ENCODE results near the gene FANCE.

The FANCE gene

DNA sequence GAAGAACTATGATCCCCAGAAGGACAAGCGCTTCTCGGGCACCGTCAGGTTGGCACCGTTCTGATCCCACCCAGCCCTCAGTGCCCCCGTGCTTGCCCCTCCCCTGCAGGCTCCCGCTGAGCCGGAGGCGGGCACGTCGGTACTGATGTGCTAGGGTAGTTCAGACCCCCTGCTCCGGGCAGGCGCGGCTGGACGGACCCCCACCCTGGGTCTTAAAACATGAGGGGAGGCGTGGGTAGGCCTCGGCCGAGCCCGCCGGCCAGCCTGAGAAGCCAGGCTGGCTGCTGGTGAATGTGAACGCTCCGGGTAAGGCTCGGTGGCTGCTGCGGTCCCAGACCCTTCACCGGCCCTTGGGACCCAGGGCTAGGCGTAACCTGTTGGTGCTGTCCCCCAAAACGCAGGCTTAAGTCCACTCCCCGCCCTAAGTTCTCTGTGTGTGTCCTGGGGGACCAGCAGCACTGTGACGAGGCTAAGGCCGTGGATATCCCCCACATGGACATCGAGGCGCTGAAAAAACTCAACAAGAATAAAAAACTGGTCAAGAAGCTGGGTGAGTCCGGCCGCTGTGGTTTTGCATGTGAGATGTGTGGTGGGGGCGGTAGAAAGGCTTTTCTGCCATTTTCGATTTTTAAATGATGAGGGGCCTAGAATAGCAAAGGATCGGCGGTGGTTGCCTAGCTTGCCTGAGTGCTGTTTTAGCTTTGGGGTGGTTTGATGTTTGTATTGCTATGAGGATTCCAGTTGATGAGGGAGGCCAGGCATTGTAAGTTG lies 17.0 kb downstream of the FANCE start:
- no peak for DNase-seq

DNA sequence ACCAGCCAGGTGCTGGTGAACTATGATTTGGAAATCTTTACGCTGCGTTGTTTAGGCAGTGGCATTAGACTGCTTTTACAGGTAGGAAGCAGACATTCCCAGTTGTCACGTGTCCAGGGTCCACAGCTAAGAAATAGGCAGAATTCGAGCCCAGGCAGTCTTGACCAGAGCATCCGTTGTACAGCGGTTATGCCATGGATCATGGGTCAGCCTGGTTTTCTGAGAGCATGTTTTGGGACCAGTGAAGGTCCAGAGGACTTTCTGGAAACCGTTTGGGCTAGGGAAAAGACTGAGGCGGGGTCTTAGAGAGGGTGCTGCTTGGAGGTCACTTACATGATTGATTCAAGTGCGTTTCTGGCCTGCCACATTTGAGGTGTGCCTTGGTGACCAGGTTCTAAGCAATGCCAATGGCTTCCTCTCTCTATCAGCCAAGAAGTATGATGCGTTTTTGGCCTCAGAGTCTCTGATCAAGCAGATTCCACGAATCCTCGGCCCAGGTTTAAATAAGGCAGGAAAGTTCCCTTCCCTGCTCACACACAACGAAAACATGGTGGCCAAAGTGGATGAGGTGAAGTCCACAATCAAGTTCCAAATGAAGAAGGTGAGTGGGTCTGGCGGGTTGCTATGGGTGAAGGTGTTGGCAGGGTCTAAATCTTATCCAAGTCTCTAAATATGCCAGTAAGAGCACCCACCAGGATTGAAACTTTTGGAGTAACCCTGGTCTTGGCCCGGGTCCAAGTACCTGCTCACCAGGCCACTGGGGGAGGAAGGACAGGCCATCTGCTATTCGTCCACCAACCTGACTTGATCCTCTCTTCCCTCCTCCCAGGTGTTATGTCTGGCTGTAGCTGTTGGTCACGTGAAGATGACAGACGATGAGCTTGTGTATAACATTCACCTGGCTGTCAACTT lies 17.9 kb downstream of the FANCE start:
- peak in 1 of 2 experiments; percentile 28 for DNase-seq

DNA sequence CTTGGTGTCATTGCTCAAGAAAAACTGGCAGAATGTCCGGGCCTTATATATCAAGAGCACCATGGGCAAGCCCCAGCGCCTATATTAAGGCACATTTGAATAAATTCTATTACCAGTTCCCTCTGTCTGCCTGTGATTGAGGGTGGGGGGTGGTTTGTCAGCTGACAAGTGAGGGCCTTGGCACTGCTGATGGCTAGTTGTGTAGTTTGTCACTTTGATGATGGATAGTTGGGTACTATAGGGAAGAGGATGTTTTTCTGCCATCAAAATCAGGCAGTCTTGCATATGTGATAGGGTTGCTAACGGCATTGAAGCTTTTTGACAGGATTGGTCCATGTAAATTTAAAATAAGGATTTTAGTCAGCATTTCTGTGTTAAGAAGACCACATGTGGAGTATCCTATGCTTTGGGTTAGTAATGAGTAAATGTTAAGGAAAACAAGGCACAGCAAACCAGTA lies 18.6 kb downstream of the FANCE start:
- no peak for DNase-seq

DNA sequence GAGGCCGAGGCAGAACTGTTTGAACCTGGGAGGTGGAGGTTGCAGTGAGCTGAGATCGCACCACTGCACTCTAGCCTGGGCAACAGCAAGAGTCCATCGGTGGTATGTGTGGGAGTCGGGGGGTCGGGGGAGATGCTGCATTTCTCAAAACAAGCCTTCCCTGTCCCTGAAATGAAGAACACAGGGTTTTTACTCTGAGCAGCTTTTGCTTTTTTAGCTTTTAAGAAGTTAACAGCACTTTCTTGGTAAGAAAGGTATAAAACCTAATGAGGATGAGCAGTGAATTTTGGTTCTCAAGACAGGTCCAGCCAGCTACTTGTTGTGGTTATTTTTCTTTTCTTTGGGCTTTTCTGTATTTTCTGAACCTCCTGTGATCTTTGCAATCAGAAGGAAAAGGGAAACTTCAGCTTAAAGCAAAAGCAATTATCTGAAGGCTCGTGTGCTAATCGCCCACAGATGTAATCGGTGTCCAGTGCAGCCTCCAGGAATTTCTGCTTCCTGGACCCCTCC lies 19.8 kb downstream of the FANCE start:
- DNase-seq: no peak

DNA sequence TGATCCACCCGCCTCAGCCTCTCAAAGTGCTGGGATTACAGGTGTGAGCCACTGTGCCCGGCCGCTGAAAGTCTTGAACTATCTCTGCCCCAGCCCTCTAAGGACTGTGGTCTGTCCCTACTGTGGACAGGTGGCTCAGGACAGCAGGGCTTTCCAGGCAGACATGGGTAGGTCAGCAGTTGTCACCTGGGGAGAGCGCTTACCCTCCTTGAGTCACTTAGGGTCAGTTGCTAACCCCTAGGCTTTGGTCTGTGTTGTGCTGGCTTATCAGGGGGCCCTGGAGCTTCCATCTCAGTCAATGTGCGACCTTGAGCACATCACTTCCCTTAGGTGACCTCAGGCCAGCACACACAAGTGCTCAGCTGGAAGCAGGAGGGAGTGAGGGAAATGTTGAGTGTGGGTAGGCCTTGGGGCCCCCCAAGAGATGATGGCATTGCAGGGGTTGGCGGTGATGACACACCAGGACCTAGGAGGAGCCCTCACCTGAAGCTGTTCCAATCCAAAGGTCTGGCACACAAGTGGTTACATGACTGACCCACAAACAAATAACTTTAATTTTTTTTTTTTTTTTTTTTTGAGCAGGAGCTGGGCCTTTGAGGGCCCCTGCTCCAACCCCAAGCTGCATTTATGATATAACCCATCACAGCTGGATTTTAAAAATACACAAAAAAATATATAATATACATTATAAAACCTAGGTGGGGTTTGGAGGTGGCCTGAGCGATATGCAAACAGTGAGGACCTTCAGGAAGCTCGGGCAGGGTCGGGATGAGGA lies 21.1 kb downstream of the FANCE start:
- DNase-seq: no peak

DNA sequence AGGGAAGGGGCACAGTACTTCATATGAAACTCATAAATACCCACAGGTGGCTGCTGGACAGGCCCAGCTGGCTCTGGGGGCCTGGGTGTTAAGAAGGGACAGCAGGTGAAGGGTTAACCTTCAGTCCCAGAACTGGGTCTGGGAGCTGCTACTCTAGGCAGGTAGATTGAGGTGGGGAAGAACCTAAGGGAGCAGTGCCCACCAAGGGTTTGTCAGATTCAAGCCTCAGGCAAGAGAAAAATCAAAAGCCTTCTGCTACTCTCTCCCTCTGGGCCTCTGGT lies 21.7 kb downstream of the FANCE start:
- DNase-seq: no peak

DNA sequence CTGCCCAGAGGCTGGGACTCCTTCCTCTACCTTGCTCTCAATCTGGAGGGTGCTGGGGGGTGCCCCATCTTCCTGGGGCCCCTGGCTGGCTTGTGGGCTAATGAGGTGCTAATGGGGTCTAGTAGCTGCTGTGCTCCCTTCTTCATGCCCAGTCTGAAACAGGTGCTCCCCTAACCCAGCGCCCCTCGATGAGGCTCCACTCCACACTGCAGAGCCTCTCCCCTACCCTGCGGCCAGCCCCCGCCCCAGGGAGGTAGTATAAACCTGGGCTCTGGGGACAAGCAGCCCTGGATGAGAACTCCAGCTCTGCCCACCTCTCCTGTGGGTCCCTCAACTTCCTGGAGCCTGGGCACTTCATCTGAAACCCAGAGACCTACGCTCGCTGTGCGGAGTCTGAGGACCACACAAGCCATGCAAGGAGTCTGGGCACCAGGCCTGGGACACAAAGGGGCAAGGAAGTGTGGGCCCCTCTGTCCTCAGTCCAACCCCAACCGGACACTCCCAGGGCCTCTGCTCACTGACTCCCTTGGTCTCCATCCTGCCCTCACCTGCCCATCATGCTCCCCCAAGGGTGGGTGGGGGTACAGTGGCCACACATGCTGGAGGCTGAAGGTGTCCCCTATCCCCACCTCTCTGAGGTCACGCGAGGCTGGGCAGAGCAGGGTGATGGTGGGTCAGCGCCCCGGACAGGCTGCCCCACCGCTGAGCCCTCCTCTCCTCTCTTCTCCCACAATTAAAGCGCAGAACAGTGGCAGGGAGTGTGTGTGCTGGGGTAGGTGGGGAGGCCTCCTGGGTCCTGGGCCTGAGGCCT lies 22.2 kb downstream of the FANCE start:
- no peak for DNase-seq

DNA sequence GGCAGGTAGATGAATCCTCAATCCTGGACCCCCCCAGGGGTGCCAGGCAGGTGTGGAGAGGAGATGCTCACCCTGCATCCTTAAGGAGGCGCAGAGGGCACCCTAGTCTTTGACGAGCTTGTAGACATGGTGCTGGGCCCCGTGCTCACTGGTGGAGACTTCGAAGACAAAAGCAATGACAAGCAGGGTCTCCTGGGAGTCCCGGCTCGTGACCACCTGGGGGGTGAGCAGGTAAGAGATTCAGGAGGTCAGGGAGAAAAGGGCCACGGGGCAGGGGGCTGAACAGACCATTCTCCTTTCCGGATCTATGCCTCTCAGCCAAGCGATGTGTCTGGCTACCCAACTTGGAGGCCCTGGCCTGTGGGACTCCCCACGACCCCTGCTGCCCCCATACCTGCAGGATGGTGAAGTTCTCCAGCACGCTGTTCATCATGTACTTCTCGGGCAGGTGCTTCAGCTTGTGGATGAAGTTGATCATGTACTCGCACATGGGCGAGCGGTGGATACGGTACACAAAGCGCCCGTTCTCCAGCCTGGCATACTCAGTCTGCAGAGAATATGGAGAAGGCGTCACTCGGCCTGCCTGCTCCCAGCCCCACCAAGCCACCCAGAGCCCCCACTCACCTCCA lies 22.9 kb downstream of the FANCE start:
- no peak for DNase-seq

DNA sequence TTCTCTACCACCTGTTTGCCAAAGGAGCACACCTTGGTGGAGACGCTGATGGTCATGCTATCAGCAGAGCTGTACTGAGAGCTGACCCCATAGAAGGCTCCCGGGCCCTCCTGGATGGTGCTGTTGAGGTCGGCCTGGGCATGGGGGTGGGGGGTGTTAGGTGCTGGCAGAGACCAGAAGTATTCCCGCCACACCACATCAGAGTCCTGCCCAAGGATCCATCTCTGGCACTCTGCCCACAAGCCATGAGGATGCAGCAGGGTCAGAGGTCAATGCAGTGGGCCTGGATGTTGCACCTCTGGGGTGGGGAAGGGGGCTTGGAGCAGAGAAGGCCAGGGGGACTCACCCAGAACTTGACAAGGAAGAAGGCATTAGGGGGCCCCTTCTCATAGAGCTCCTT lies 23.4 kb downstream of the FANCE start:
- no peak for DNase-seq

DNA sequence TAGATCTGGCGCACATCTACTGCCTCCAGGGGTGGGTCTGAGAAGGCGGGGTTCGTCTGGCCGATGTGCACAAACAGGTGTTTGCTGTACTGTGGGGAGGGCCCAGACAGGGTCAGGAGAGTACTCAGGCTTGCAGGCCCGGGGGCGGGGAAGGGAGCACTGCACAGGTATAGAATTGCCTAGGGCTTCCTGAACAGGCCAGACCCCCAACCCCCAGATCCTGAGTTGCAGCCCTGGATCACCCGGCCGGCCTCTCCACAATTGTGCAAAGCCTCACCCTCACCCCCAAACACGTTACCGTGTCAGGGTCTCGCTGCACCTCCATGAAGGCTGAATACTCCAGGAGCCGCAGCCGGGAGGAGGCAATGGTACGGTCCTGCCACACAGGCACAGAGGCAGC lies 23.9 kb downstream of the FANCE start:
- no peak for DNase-seq

DNA sequence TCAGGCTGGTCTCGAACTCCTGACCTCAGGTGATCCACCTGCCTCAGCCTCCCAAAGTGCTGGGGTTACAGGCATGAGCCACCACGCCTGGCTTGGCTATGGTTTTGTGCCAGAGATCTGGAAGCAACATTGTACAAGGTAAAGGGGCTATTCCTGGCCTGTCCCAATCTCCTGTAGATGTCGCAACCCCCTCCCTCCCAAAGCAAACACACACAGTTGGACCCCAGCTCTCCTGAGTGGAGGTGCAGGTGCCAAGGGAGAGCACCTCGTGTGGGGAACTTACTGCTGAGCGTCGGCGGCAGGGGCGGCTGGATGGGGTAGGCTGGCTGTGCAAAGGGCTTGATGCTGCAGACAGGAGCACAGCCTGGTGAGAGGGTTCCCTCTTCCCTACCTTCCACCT lies 24.9 kb downstream of the FANCE start:
- no peak for DNase-seq

DNA sequence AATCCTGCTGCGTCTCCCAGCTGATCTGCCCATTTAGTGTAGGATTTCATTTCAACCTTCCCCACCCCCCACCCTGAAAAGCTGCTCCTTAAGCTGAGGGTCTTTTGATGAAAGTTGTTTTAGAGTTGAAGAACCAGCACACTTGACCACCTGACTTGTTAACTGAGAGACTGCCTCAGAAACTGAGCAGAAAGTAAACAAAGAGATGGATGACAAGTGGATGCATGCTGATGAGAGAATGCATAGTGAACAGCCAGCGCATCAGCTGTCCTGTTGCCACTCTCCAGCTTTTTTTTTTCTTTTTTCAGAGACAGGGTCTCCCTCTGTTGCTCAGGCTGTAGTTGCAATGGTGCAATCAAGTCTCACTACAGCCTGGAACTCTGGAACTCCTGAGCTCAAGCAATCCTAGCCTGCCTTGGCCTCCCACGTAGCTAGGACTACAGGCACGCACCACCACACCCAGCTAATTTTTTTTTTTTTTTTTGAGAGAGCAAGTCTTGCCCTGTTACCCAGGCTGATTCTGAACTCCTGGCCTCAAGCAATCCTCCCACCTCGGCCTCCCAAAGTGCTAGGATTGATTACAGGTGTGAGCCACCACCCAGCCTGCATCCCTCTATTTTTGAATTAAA lies 25.5 kb downstream of the FANCE start:
- no peak for DNase-seq

DNA sequence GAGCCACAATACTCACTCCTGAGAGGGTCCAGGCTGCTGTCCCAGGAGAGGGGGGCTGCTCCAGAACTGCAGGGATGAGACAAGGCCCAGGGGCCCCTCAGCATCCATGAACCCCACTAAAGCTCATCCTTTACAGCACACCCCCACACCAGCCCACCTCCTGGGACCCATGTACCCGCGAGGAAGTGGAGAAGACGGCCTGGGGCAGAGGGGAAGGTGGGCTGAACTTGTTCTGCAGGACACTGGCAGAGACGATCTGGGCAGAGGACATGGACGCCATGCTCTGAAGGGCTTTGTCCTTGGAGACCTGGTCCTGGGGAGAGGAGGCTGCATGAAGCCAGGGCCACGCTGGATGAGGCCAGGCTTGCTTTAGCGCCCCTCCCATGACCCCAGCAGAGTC lies 26.1 kb downstream of the FANCE start:
- DNase-seq: no peak

DNA sequence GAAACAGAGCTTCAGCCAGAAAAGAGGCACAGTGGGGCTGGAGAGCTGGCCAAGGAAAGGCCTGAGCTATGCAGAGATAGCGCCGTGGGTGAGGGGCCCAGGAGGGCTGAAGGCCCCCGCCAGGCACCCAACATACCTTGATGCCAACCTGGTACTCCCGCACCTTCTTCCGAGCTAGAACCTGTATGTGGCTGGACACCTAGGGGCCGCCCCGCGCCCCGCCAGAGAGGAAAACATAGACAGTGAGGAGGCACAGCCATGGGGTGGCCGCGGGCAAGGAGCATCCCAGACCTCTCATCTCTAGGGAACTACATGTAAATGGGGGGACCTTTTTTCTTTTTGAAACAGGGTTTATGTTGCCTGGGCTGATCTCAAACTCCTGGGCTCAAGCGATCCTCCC lies 28.0 kb downstream of the FANCE start:
- DNase-seq: no peak

DNA sequence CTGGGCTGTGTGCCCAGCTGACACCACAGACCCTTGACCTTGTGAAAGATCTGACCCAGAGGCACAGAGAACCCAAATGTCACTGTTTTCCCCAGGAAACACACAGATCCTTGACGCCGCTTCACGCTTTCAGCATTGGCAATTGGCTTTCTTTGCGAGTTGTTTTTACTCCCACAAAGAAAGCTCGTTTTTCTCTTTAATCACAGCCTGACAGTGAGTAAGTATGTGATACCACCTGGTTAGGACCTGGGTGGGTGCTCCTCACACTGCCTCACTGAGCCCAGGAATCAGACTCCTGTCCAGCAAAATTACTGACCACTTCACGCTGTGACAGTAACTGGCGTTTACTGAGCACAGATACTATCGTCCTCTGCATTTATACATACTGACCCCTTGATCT lies 29.1 kb downstream of the FANCE start:
- no peak for DNase-seq

DNA sequence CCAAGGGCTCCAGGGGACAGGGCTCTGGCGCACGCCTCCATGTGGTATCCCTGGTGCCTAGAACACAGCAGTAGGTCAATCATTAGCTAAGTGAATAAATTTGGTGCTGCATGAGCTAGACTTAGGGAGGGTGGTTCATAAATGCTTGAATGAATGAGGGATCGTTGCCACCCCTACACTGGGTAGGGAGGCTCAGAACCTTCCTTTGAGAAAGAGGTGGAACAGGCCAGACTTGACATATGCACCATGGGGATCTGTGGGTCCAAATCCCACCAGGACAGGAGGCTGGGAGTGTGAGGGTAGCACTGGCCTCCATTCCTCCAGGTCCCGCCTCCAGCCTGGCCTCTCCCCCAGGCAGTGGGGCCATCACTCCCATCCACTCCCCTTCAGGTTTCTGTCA lies 30.9 kb downstream of the FANCE start:
- DNase-seq: no peak

DNA sequence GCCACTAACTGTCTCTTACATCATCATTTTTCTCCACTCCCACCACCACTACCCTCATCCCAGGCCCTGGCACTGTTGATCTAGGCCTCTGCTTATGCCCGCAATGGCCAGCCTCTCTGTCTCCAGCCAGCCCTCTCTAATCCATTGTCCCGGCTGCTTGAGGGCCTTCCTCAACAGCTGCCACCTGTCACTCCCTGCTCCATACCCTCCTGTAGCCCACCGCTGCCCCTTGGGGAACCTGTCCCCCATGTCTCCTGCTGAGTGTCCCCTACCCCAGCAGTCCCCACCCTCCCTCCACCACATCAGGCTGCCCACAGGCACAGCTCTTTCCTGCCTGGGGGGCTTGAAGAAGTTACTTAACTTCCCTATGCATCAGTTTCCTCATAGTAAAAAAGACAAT lies 31.4 kb downstream of the FANCE start:
- no peak for DNase-seq

DNA sequence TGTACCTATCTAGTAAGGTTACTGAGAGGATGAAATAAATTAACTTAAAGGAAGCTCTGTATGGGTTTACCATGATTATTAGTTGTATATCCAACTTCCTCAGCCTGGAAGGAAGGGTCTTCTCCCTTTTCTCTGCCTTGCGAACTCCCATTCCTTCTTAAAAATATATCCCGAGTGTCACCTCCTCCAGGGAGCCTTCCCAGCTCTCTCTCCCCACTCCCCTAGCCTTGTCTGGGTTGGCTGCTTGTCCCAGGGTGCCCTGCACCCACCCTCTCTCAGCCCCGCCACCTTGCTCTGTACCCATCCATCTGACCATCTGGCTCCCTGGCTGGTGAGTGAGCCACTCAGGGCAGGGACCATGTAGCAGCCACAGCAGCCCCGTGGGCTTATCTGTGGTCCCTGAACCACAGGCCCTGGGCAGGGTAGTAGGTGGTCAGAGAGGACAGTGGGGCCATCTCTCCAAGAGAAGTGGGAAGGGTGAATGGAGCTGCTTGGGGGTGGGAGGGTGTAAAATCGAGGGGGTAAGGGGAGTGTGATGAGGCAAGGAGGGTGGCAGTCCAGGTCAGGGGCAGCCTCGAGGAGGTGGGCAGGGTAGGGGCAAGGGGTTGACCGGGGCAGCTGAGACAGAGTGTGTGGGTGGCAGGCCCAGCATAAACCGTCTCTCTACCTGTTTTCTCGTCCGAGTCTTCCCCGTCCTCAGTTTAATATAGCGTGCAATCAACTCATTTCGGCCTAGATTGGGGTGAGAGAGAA lies 31.9 kb downstream of the FANCE start:
- DNase-seq: no peak

DNA sequence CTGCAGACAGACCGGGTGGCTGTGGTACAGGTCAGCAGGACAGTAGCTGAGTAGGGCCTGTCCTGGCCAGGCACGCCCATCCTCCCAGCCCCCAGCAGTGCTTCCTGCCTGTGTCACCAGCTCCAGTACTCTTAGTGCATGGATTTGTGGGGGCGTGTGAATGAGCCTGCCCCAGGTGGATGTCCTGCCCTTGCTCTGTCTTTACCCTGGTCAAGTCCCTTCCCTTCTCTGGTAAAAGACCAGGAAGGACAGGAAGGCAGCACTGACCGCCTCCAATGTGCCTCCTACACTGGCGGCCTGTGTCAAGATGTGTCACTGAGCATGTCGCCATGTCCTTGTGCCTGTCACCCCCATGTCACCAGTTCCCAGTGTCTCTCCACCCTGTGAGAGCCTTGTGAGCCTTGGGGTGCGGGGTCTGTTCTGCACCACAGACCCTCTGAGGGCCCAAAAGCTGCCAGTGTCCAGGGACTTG lies 32.8 kb downstream of the FANCE start:
- no peak for DNase-seq

DNA sequence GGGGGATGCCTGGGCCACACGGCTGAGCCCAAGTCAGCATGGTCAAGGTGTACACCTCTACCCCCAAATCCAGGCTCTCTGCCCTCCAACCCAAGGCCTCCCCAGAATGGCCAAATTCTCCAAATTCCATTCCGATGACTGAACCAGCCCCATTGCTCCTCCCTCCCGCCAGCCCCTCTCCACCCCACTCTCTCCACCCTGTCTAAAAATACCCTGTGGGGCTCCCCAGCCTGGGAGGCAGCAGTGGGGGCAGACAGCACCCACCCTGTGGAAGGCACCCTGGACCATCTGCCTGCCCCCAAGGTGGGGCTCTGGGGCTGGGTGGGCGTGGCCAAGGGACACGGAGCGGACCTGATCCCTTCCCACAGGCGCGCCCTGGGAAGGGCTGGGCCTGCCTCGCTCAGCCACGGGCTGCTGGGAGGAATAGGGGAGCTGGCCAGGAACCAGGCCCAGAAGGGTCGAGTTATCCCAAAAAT lies 33.3 kb downstream of the FANCE start:
- no peak for DNase-seq

All from SW 1271 (cell line).